KMS-11 (cell line): ENCODE measurements around the gene KDM2B.
A peak's percentile ranks its signal among the peaks of the same experiment; 100 is the strongest.

Source experiments
- H2AFZ ChIP-seq: fragments of 200-600 bp; sonication (generic); 2 replicates; pipeline ENCODE4 v1.6.1; 2016; ENCODE audit warnings: antibody characterized with exemption, mixed run types, low read depth
- H3K27ac ChIP-seq: fragments of 200-600 bp; sonication (generic); 2 replicates; pipeline ENCODE4 v1.6.1; 2016; ENCODE audit warnings: mild to moderate bottlenecking, mixed run types
- H3K27me3 ChIP-seq: fragments of 200-600 bp; sonication (generic); 2 replicates; pipeline ENCODE4 v1.6.1; 2017; ENCODE audit warnings: mild to moderate bottlenecking, low read depth, mixed run types, moderate library complexity; ENCODE audit not compliant: insufficient read depth
- H3K36me3 ChIP-seq: fragments of 200-600 bp; sonication (generic); 2 replicates; pipeline ENCODE4 v1.6.1; 2017; ENCODE audit warnings: mild to moderate bottlenecking, mixed run types; ENCODE audit not compliant: insufficient read depth
- H3K4me1 ChIP-seq: fragments of 200-600 bp; sonication (generic); 2 replicates; pipeline ENCODE4 v1.6.1; 2016; ENCODE audit warnings: mild to moderate bottlenecking, low read depth, mixed run types; ENCODE audit not compliant: poor library complexity, severe bottlenecking
- H3K4me2 ChIP-seq: fragments of 200-600 bp; sonication (generic); 2 replicates; pipeline ENCODE4 v1.7.0; 2016; ENCODE audit warnings: mild to moderate bottlenecking, mixed run types
- H3K4me3 ChIP-seq: fragments of 200-600 bp; sonication (generic); IDR thresholded peaks from 2 replicates; pipeline ENCODE4 v1.6.1; 2017; ENCODE audit warnings: low read depth, low read length, mixed read lengths; ENCODE audit not compliant: insufficient read depth
- H3K79me2 ChIP-seq: fragments of 200-600 bp; sonication (generic); 2 replicates; pipeline ENCODE4 v1.6.1; 2016; ENCODE audit warnings: low read depth, mixed run types; ENCODE audit not compliant: insufficient read depth
- H3K9ac ChIP-seq: fragments of 200-600 bp; sonication (generic); 2 replicates; pipeline ENCODE4 v1.6.1; 2016; ENCODE audit warnings: mild to moderate bottlenecking, mixed run types
- H4K20me1 ChIP-seq: fragments of 200-600 bp; sonication (generic); 2 replicates; pipeline ENCODE4 v1.6.1; 2016; ENCODE audit warnings: mild to moderate bottlenecking, mixed run types; ENCODE audit not compliant: insufficient read depth
- TF ChIP-seq, protein P1 (sequence below): fragments of 200-600 bp; sonication (generic); conservative IDR thresholded peaks from 2 replicates; pipeline ENCODE4 v1.6.1; 2017; ENCODE audit warnings: low read depth, mild to moderate bottlenecking, antibody characterized with exemption, low read length, moderate library complexity, mixed read lengths

KDM2B gene

DNA sequence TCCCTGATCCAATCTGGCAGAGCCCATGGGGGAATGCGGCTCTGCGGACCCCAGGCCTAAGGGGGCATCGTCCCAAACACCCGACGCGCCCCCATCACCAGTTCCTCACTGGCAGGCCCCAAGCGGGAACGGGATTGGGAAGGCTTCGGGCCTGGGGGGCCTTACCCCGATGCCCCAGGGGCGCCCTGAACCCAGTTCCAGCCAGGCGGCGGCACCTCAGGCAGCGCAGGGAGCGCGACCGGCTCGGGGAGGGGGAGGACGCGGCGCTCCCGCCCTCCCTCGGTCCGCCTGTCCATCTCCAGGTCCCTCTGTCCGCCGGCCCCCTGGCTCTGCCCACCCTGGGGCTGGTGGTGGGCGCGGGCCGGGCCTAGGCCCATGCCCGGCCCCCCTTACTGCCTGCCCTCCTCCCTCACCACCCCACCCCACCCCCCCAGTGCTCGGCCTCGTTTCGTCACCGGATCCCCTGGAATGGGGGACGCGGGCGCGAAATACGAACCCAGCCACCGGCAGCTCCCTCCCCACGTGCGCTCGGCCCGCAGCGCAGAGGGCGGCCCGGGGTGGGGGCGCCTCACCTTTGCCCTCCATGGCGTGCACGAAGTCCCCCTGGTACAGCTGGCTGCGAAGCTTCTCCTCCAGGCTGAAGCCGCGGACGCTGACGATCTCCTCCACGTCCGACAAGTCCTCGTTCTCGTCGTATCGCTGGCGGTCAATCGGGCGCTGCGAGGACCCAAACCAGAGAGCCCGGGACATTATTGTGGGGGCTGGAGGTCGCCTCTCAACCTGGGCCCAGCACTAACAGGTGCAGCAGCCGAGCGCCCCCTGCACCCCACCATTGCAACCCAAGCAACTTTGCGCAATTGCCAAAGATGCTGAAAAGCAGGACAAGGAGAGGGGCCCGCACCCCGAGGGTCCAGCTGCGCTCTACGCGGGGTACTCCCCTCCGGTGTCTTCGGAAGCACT, 2.3 kb downstream of the KDM2B start:
- Histone ChIP-seq H2AFZ (peak overlapping the region; percentile 52; the same call in 1 of the 2 replicates), H4K20me1 (no peaks in the 10 kb centered on the region), H3K36me3 (no peaks in the 10 kb centered on the region), H3K4me2 (peak overlapping the region; percentile 76), H3K9ac (peak overlapping the region; percentile 83; the same call in 1 of the 2 replicates), H3K79me2 (no peaks in the 10 kb centered on the region), H3K4me1 (no peaks in the 10 kb centered on the region), H3K27me3 (no peaks in the 10 kb centered on the region), H3K27ac (no peak overlapping the region), H3K4me3 (no peak overlapping the region)
- TF ChIP-seq, protein P1, sequence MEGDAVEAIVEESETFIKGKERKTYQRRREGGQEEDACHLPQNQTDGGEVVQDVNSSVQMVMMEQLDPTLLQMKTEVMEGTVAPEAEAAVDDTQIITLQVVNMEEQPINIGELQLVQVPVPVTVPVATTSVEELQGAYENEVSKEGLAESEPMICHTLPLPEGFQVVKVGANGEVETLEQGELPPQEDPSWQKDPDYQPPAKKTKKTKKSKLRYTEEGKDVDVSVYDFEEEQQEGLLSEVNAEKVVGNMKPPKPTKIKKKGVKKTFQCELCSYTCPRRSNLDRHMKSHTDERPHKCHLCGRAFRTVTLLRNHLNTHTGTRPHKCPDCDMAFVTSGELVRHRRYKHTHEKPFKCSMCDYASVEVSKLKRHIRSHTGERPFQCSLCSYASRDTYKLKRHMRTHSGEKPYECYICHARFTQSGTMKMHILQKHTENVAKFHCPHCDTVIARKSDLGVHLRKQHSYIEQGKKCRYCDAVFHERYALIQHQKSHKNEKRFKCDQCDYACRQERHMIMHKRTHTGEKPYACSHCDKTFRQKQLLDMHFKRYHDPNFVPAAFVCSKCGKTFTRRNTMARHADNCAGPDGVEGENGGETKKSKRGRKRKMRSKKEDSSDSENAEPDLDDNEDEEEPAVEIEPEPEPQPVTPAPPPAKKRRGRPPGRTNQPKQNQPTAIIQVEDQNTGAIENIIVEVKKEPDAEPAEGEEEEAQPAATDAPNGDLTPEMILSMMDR = no peak

DNA sequence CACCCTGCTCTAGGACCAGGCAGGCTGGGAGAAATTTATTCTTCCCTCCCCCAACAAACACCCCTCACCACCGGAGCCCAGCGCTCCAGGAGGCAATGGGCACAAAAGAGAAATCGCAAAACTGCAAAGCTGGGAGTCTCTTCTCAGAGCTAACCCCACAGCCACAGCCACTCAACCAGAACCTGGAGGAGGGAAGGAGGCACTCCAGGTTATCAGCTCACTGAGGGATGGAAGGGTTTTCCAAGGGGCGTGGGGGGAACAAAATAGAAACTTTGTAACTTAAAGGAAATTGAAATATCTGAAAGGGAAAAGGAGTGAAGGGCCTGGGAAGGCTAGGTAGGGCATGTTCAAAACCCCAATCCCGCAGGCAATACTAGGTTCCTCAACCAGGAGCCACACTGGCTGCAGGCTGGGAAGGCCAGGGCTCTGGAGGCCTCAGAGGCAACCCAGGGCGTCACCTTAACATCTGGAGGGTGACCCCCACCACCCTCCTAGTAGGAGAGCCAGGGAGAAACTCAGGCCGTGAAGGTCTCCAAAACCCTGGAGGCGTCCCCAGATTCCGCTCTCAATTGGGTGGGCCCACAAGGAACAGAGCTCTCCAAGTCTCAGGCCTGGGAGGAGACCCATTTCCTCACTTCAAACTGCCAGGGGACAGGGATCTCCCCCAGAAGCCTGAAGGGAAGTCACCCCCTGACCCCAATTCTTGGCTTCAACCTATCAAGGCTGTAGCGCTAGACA, 3.2 kb downstream of the KDM2B start:
- Histone ChIP-seq H3K4me2 (no peak overlapping the region), H4K20me1 (no peaks in the 10 kb centered on the region), H3K27ac (no peak overlapping the region), H3K36me3 (no peaks in the 10 kb centered on the region), H3K79me2 (no peaks in the 10 kb centered on the region), H3K9ac (no peak overlapping the region), H3K27me3 (no peaks in the 10 kb centered on the region), H2AFZ (no peak overlapping the region), H3K4me3 (no peak overlapping the region), H3K4me1 (no peaks in the 10 kb centered on the region)
- TF ChIP-seq, protein P1 = no peak

DNA sequence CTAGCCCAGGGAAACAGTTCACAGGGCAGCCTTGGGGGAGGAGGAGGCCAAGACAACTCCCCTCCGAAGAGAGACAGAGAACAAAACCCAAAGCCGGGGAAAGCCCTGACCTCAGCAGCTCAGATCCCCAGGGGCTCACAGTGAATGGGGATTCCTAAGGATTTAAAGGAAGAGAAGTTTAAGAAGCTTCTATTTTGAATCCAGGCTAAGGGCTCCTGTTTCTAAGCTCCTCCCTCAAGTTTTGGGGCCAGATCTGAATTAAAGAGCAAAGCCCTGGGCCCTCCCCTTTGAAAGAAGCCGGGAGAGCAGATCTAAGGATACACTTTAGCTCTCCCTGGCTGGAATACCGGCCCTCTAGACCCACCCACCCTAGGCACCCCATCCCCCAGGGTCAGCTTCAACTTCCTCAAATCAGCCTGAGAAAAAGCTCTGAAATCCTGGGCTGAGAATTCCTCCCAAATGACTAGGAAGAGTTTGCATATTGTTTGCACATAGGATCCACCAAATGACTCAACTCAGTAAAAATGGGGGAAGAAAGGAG, 3.9 kb downstream of the KDM2B start:
- Histone ChIP-seq H2AFZ (no peak overlapping the region), H3K9ac (no peak overlapping the region), H3K4me3 (no peak overlapping the region), H3K79me2 (no peaks in the 10 kb centered on the region), H3K27ac (no peak overlapping the region), H3K27me3 (no peaks in the 10 kb centered on the region), H4K20me1 (no peaks in the 10 kb centered on the region), H3K4me2 (no peak overlapping the region), H3K4me1 (no peaks in the 10 kb centered on the region), H3K36me3 (no peaks in the 10 kb centered on the region)
- TF ChIP-seq, protein P1 = no peak

DNA sequence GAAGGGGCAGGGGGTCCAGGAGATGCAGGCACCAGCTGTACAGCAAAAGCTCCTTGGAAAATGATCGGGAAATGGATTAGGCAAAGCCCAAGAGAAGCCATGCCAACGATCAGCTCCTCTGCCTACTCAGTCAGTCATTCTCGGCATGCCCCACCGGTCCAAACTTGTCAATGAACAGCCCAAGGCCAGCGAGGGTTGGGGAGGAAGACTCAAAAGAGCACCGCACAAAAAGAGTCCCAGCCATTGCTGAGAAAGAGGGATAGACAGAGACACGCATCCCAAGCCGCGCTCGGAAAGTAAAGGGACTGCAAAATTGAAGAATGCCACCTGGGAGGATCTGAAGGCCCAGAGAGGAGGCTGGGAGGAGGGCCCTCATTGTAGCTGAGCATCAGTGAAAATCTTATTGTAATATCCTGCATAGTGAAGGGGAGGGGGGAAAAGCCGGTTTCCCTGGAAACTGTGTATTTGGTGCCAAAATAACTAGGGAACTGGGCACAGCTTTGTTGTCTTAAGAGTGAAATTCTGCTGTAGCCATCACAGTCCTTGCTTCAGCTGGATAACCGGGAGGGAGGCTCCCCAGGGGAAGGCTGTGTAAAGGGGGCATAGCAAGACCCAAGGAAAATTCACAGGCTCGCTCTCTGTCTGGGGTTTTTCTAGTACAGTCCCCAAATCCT, 4.7 kb downstream of the KDM2B start:
- Histone ChIP-seq H3K27me3 (no peaks in the 10 kb centered on the region), H3K79me2 (no peaks in the 10 kb centered on the region), H3K4me3 (no peak overlapping the region), H3K27ac (no peak overlapping the region), H3K9ac (no peak overlapping the region), H3K4me2 (no peak overlapping the region), H2AFZ (no peak overlapping the region), H4K20me1 (no peaks in the 10 kb centered on the region), H3K4me1 (no peaks in the 10 kb centered on the region), H3K36me3 (no peaks in the 10 kb centered on the region)
- TF ChIP-seq, protein P1 = no peak
